HG02852 (cell line): ENCODE data around the gene SGPP2.
A peak's percentile ranks its signal among the peaks of the same experiment; 100 is the strongest.

Experiments used
- ATAC-seq: cut with Tn5 transposase; IDR thresholded peaks from one replicate; pipeline ENCODE4 v1.9.1; 2021; ENCODE audit warnings: mild to moderate bottlenecking, moderate library complexity; ENCODE audit not compliant: unreplicated experiment

Gene SGPP2

DNA sequence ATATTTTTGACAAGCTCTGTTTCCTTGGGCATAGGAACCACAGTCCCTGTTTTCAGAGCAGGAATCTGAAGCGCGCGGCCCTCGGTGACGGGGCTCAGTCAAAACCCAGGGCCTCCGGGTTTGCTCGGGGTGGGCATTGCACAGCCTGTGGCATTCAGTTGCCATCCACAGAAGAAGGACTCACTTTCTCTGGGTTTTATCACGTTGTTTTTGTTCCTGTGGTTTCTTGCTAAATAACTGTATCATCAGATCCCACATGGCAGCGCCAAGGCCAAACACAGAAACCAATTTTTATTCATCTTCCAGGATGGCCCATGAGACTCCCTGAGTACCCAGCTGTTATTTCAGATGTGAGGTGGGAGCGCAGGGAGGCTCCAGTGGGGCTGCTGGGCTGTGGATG lies 35.6 kb downstream of the SGPP2 start:
- ATAC-seq, result no peak

GRCh38 chr2:222465746-222466145 lies 41.4 kb downstream of the SGPP2 start:
- ATAC-seq, result no peak

DNA sequence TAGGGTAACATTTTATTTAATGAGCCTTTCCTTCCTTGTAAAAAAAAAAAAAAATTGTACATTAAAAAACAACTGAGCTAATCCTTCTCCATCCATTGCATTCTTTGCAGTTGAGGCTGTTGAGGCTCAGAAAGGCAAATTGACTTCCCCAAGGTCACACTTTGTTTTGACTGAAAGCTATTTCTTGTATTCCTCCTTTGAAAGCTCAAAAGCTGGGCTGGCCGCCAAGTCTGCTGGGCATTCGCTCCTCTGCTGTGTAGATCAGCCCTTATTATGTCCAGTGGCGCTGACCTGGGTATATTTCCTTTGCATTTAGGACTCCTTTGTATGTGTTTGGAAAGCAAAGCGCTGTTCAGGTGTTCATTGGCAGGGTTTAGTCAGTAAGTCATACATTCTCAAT lies 44.0 kb downstream of the SGPP2 start:
- no peak for ATAC-seq

DNA sequence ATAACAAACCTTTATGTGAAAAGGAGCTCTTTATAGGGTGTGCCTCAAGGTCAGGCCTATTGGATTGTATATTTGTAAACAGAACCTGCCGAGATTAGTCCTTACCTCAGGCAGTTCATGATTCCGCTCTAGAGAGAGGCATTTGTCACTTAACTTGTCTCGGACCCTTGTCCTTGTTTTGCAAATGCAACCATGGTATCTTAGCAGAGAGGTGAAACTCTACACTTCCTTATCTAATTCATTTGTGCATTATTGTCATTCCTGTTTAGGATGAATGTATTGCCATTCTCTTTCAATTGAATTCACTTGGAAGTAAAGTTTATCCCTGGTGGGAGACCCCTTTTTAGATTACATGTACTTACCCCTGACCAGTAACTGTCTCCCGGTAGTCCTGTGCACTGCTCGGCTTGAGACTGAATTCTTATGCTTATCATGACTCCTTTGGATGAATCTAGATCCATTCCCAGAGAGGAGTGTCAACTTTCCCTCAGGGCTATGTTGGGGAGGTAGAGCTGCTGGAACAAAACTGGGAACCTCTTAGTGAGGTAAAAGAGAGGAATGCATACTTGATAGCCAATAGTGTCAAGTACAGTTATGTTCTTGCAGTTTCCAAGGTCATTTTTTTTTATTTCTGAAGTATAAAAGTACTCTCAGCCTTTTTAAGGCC lies 46.6 kb downstream of the SGPP2 start:
- no peak for ATAC-seq

- no peak for ATAC-seq
Measured at GRCh38 chr2:222477962-222478608, 53.7 kb downstream of the SGPP2 start.

GRCh38 chr2:222479859-222480258 lies 55.5 kb downstream of the SGPP2 start:
- no peak for ATAC-seq

DNA sequence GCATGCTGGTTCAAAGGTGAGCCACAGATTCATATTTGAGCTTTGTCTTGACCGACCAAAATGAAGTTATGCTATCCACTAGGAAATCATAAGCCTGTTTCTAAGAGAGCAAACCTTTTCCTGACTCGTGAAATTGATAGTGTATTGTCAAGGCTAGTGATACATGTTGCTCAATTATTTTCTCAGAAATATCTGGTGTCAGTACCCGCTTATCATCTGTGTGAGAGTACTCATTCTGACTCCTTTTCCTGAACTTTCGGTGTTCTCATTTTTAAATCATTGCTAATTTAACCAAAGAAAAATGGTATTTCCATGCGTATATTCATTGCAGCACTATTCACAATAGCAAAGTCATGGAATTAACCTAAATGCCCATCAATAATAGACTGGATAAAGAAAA lies 56.2 kb downstream of the SGPP2 start:
- ATAC-seq, result no peak

DNA sequence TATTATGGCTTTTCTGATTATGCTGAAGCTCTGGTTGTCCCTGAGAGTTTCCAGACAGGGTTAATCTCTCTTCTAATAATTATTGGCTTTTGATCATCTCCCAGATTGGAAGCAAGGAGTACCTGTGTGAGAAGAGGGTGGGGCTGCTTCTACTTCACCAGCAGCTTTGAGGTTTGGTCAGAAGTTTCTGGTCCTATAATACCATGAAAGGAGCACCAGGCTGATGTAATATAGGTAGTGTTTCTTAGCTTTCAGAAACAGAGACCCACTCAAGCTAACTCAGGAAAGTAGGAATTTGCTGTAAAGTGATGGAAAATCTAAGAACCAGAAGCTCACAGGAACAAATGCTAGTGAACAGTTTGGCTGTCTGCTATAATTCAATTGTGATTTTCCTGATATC lies 57.6 kb downstream of the SGPP2 start:
- no peak for ATAC-seq

- no peak for ATAC-seq
Measured at GRCh38 chr2:222483513-222484039, 59.2 kb downstream of the SGPP2 start.

DNA sequence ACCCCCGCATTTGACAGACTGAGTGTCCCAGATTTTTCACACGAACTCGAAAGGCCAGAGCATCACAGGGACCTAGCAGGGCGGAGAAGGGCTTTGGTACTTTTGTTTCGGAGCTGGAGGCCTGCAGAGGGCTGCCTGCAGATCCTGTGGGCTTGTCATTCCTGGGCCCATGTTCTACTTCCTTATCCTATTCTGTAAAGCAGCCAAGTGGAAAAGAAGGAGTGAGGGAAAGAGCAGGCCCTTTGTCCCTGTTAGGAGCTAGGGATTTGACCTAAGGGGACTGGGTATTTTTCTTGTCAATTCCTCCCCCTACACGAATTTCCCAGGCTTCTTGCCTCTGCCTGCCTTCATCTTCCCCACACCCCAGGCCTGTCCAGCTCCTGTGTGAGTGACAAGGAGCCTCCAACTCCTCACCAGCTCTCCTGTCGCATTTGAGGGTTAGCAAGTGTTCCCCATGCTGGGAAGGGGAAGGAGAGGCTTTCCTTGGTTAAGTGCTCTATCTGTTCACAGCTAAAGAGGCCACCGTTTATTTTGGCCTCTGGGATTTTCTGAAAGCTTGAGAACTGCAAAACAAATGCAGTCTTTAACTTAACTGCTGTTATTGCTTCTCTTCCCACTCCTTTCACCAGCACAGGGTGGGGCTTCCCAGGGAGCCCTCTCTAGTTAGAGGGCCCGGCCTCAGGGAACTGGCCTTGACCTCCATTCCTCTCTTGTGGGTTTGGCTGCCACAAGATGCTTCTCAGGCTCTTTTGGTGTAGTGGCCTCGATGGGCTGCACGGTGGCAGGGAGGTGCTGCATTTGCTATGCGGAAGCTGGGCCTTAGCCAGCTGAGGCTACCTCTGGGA lies 61.2 kb downstream of the SGPP2 start:
- ATAC-seq, result no peak

DNA sequence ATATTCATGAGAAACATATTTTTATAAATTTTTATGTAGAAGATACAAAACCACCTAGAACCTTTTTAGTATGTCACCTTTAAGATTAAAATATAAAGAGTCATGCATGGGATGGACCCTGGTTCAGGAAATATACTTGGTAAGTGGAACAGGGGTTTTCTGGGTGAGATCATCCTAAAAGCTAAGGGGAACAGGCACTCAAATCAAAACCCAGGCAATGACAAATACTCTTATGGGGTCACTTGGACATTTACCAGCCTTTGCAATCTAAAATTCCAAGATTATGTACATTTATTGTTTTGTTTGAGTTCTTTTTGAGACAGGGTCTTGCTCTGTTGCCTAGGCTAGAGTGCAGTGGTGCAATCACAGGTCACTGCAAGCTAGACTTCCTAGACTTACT lies 65.8 kb downstream of the SGPP2 start:
- no peak for ATAC-seq

- ATAC-seq, result no peak
Measured at GRCh38 chr2:222492683-222493082, 68.3 kb downstream of the SGPP2 start.

GRCh38 chr2:222494104-222494739 lies 69.9 kb downstream of the SGPP2 start:
- ATAC-seq, result no peak

DNA sequence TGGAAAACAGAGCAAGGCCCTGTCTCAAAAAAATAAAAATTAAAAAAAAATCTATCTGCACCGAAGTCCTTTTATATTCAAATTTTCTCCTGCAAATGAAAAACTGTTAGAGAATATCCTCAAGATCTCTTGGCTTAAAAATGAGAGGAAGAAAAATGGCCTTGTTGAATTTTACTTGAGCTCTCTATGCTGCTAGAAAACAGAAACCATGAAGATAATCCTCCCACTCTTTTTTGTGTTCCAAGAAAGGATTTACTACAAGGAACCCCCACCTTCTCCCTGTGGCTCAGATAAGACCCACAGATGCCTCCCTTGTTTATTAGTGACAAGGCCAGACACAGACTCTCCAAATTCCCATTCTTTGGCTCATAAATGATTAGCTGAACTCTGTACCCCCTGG lies 71.0 kb downstream of the SGPP2 start:
- ATAC-seq, result no peak

DNA sequence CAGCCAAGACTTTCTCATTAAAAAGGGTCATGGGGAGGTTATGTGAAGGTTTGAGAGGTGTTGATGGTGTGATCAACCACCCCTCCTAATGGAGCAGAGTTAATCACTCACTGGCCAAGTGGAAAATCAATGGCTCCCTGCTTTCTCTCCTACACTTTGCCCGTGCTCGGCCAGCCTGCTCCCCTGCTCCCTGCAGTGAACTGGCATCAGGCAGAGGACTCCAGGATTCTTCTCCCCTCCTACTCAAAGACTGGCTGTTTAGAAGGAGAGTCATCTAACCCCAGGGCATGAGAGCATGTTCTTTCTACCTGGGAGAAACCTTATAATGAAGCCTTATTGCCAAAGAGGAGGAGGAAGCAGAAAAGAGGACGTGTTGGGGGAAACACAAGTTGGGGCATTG lies 74.9 kb downstream of the SGPP2 start:
- ATAC-seq, result no peak

- ATAC-seq, result no peak
Measured at GRCh38 chr2:222504191-222504590, 79.8 kb downstream of the SGPP2 start.

DNA sequence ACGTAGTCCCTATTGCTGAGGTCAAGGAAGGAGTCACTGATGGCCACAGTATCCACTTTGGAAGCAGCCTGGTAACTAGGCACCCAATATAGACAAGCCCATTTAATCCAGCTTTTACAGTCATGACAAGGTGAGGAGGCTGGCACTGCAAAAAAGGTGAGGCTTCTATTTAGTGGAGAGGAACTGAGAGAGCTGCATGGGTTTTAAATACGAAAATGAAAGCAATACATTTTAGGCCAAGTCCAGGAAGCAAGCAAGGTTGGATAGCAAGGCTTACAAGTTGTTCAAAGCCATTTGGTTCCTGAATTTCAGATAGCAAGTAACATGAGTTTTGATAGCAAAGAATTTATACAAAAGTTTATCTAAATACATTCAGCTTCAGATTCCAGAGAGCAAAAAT lies 80.4 kb downstream of the SGPP2 start:
- peak; percentile 98 for ATAC-seq

DNA sequence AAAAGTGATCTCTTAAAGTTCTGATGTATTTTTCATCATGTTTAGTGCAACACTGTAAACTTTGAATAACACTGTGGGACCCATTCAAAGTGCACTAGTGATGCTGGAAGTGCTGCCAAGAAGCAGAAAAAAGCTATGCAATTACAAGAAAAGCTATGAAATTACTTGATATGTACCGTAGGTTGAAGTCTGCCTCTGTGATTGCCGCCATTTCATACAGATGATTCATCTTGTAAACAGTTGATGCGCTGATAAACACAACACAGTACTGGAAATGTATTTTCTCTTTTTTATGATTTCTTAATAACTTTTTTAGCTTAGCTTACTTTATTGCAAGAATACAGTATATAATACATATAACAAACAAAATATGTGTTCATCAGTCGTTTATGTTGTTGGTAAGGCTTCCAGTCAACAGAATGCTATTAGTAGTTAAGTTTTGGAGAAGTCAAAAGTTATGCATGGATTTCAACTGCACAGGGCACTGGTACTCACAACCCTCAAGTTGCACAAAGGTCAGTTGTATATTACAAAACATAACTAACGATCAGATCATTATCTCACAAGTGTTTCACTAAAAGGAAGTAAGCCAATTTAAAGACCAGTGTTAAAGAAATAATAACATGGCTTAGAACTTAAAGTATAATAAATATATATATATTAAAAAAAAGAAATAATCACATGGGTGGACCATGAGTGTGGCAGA lies 82.0 kb downstream of the SGPP2 start:
- ATAC-seq, result no peak

DNA sequence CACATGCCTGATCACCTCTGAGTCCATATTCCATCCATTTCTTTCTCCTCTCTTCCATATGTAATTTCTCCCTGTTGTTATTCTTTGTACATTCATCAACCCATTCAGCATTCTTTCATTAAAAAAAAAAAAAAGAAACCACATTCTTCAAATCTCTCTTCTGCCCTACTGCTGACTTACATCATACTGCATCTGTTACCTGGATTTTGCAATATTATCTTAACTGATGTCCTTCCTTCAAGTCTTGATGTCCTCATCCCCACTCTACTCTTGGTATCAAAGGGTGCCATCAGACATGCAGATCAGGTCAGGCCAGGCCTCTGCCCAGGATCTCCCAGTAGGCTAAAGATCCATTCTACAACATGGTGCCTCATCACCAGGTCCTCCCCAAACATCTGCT lies 90.6 kb downstream of the SGPP2 start:
- ATAC-seq, result no peak

GRCh38 chr2:222518570-222519381 lies 94.4 kb downstream of the SGPP2 start:
- ATAC-seq, result no peak
